ENCODE results near the gene TBX2. TPM values are rescaled to one million over a fixed set of nuclear protein-coding genes. Genes with fewer than 3 reads are reported as not detected.

TBX2 gene
- total RNA-seq, 1 donor from 2014 or later: 8.6 TPM

- H3K27me3 Mint-ChIP-seq (ENCODE audit: low read depth): no peaks in the 10 kb centered on the region
- H3K27ac Mint-ChIP-seq (ENCODE audit: unreplicated experiment): no peak overlapping the region
- H3K4me3 Mint-ChIP-seq (ENCODE audit: unreplicated experiment): no peak overlapping the region
- no peaks in the 10 kb centered on the region for H3K36me3 Mint-ChIP-seq (ENCODE audit: low read depth)
- no peak for TF ChIP-seq CTCF (IDR thresholded peaks at IDR 0.05)
- H3K4me1 Mint-ChIP-seq (ENCODE audit: low read depth): peaks cover 16% of the 10 kb centered on the region
- no peak for DNase-seq (ENCODE audit: low spot score)
- H3K9me3 Mint-ChIP-seq (ENCODE audit: low read depth): peaks cover 3% of the 10 kb centered on the region
Observed at GRCh38 chr17:61362852-61363600, 36.6 kb upstream of the TBX2 start.

GRCh38 chr17:61363601-61364462, 35.8 kb upstream of the TBX2 start:
- no peaks in the 10 kb centered on the region for H3K36me3 Mint-ChIP-seq (ENCODE audit: low read depth)
- no peak overlapping the region for H3K27ac Mint-ChIP-seq (ENCODE audit: unreplicated experiment)
- H3K4me1 Mint-ChIP-seq (ENCODE audit: low read depth): peaks cover 16% of the 10 kb centered on the region
- TF ChIP-seq CTCF (IDR thresholded peaks at IDR 0.05): no peak
- no peak overlapping the region for H3K4me3 Mint-ChIP-seq (ENCODE audit: unreplicated experiment)
- no peak for DNase-seq (ENCODE audit: low spot score)
- peaks cover 3% of the 10 kb centered on the region for H3K9me3 Mint-ChIP-seq (ENCODE audit: low read depth)
- H3K27me3 Mint-ChIP-seq (ENCODE audit: low read depth): no peaks in the 10 kb centered on the region

- no peak for DNase-seq (ENCODE audit: low spot score)
- Mint-ChIP-seq H3K9me3 (ENCODE audit: low read depth) (peaks cover 3% of the 10 kb centered on the region), H3K4me1 (ENCODE audit: low read depth) (peaks cover 16% of the 10 kb centered on the region), H3K27me3 (ENCODE audit: low read depth) (no peaks in the 10 kb centered on the region), H3K36me3 (ENCODE audit: low read depth) (no peaks in the 10 kb centered on the region), H3K27ac (ENCODE audit: unreplicated experiment) (no peak overlapping the region), H3K4me3 (ENCODE audit: unreplicated experiment) (no peak overlapping the region)
- TF ChIP-seq CTCF (IDR thresholded peaks at IDR 0.05): no peak
Observed at GRCh38 chr17:61364463-61364846, 35.2 kb upstream of the TBX2 start.

GRCh38 chr17:61366076-61366714, 33.4 kb upstream of the TBX2 start:
- no peak for TF ChIP-seq CTCF (IDR thresholded peaks at IDR 0.05)
- peaks cover 3% of the 10 kb centered on the region for H3K9me3 Mint-ChIP-seq (ENCODE audit: low read depth)
- H3K4me3 Mint-ChIP-seq (ENCODE audit: unreplicated experiment): no peak overlapping the region
- H3K36me3 Mint-ChIP-seq (ENCODE audit: low read depth): no peaks in the 10 kb centered on the region
- no peak overlapping the region for H3K27ac Mint-ChIP-seq (ENCODE audit: unreplicated experiment)
- no peak for DNase-seq (ENCODE audit: low spot score)
- peaks cover 6% of the 10 kb centered on the region for H3K4me1 Mint-ChIP-seq (ENCODE audit: low read depth)
- no peaks in the 10 kb centered on the region for H3K27me3 Mint-ChIP-seq (ENCODE audit: low read depth)
